Mucosa of descending colon (tissue), 3 donors: ENCODE data around the gene PSMB3. TPM values are rescaled to one million over a fixed set of nuclear protein-coding genes. Genes with fewer than 3 reads are reported as not detected.

Experiments
- ATAC-seq: fragments of 200-7000 bp; cut with Tn5 transposase; one replicate; pipeline ENCODE4 v1.9.1; 2020; ENCODE audit warnings: mild to moderate bottlenecking, moderate library complexity
- DNase-seq, 3 donors: peaks; one replicate each; pipeline ENCODE4 v3.0.0-alpha.2; 2020
- H3K36me3 ChIP-seq: fragments of 200-600 bp; one replicate; pipeline ENCODE4 v1.8.0; 2021; ENCODE audit warnings: low read depth, mild to moderate bottlenecking
- H3K4me1 ChIP-seq: fragments of 200-600 bp; one replicate; pipeline ENCODE4 v1.8.0; 2021; ENCODE audit warnings: low read depth, mild to moderate bottlenecking
- H3K4me3 ChIP-seq: fragments of 200-600 bp; one replicate; pipeline ENCODE4 v1.8.0; 2021; ENCODE audit warnings: mild to moderate bottlenecking
- H3K9me3 ChIP-seq: fragments of 200-600 bp; one replicate; pipeline ENCODE4 v1.8.0; 2021; ENCODE audit warnings: mild to moderate bottlenecking
- CTCF ChIP-seq: fragments of 200-600 bp; IDR thresholded peaks from one replicate; pipeline ENCODE4 v1.8.0; 2022; ENCODE audit warnings: antibody characterized with exemption, mild to moderate bottlenecking
- intact Hi-C, 2 donors: fragments of 100-400 bp; cut with DNase I in 1 of 2; cut with micrococcal nuclease in 1 of 2; formaldehyde crosslinking; loops; one replicate each; pipeline versions ENCODE4 v1.11.0 to v1.11.1; 2022; cut with DNase I, micrococcal nuclease
- total RNA-seq, 3 donors: library from RNA; stranded (reverse); fragmentation: NEBNext Ultra II Directional in 2 of 3; extraction: Animal tissue kit (Norgen Biotek cat#: 25700) in 2 of 3; gene quantifications; one replicate each; pipeline versions ENCODE4 v1.2.1 to v1.2.4, GENCODE V29; 2021 to 2023
- donor health status: DM: no; HTN: no; CAD: no; lungs with moderate emphysema.
- donor health status: DM: no; HTN: no; CAD: no.
- donor health status: DM: no; HTN: yes; CAD: no.

The PSMB3 gene
- total RNA-seq, 3 donors from 2014 or later, result 129 to 197 (median 145) TPM

DNA sequence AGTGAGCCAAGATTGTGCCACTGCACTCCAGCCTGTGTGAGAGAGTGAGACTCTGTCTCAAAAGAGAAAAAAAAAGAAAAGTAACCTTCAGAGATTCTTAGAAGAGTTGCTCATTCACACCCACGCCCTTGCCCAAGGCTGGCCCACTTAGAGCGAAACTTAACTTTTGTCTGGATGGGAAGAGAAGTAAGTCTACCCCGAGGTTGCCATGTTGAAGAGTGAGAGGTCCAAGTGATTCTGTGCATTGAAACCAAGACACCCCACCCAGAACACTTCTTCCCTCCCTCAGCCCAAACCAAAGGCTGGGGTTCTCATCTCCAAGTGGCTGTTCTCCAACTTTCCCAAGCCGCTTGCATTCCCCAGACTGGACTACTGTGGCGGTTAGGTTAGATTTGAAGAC, 24.8 kb upstream of the PSMB3 start:
- DNase-seq (peak in 1 of 3 donors; percentile 14), ATAC-seq (no peak)
- Histone ChIP-seq H3K4me3 (no peak overlapping the region), H3K36me3 (no peaks in the 10 kb centered on the region), H3K9me3 (no peaks in the 10 kb centered on the region), H3K4me1 (peaks cover 47% of the 10 kb centered on the region)
- intact Hi-C loops, result no loop called here
- TF ChIP-seq CTCF, result no peak

DNA sequence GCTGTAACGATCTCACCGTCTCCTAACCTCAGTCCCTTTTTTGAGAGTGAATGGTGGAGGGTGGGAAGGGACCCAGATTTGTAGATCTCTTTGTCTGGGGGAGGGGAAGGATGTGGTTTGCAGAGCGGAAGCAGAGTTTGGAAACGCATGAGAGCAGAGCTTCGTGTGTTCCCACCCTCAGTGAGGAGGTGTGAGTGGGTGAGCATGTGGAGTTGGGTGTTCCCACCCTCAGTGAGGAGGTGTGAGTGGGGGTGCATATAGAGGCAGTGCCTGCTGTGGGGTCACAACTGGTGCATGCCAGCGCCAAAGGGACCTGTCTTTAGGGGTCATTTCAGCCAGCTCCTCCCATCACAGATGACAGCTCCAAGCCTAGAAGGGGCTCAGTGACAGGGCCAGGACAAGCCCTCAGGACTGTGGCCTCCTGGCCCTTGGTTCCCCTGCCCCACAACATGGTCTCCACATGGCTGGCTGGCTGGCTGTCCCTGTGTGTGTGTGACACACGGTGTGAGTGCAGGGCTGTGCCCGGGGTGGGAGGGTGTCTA, 24.2 kb upstream of the PSMB3 start:
- intact Hi-C loops, result no loop called here
- H3K4me1 ChIP-seq, result peaks cover 53% of the 10 kb centered on the region
- DNase-seq, result peak in 1 of 3 donors; percentile 58
- no peak overlapping the region for H3K4me3 ChIP-seq
- TF ChIP-seq CTCF, result no peak
- H3K36me3 ChIP-seq, result no peaks in the 10 kb centered on the region
- no peak for ATAC-seq
- H3K9me3 ChIP-seq, result no peaks in the 10 kb centered on the region

DNA sequence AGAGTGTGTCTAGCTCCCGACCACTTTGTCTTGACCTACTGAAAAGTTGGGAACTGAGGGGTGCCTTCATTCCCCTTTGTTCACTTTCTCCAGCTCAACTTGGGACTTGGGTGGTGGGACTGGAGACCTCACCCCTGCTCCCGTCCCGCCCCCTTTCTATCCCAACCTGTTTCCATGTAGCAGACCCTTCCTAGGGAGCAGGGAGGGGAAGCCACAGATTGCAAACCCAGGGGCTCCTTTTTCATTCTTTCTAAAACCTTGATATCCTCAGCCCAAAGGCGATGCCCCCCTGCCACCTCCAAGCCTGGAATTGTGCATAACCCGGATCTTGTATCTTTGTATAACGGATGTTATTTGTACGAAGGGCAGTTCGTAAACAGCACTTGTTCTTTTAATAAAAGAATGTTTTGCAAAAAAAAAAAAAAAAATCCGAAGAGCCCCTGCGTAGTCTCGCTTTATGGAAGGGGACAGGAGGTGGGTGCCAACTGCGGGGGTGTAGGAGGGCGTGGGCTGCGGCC, 23.1 kb upstream of the PSMB3 start:
- no peaks in the 10 kb centered on the region for H3K9me3 ChIP-seq
- intact Hi-C loops, result no loop called here
- peak in 1 of 3 donors; percentile 20 for DNase-seq
- TF ChIP-seq CTCF, result no peak
- no peaks in the 10 kb centered on the region for H3K36me3 ChIP-seq
- H3K4me3 ChIP-seq, result peak overlapping the region; percentile 15
- no peak for ATAC-seq
- peaks cover 50% of the 10 kb centered on the region for H3K4me1 ChIP-seq

- H3K4me1 ChIP-seq, result peaks cover 47% of the 10 kb centered on the region
- intact Hi-C loops, result loop anchor here in 1 of 2 donors (10.0 kb wide), 1 partner anchor 55 kb away; the partner anchor contains the start of gene EPOP
- TF ChIP-seq CTCF, result peak; percentile 93
- no peaks in the 10 kb centered on the region for H3K36me3 ChIP-seq
- ATAC-seq (peak; percentile 81), DNase-seq (peak; percentile 90 to 94 (median 93))
- H3K9me3 ChIP-seq, result no peaks in the 10 kb centered on the region
- peak within 1 kb of the TSS; percentile 50 for H3K4me3 ChIP-seq
Measured at GRCh38 chr17:38729886-38730525, 22.5 kb upstream of the PSMB3 start, which contains the start of gene CISD3. CISD3 (plus strand) TSS chr17:38730341; CDS start chr17:38730359, 18 bp downstream.

DNA sequence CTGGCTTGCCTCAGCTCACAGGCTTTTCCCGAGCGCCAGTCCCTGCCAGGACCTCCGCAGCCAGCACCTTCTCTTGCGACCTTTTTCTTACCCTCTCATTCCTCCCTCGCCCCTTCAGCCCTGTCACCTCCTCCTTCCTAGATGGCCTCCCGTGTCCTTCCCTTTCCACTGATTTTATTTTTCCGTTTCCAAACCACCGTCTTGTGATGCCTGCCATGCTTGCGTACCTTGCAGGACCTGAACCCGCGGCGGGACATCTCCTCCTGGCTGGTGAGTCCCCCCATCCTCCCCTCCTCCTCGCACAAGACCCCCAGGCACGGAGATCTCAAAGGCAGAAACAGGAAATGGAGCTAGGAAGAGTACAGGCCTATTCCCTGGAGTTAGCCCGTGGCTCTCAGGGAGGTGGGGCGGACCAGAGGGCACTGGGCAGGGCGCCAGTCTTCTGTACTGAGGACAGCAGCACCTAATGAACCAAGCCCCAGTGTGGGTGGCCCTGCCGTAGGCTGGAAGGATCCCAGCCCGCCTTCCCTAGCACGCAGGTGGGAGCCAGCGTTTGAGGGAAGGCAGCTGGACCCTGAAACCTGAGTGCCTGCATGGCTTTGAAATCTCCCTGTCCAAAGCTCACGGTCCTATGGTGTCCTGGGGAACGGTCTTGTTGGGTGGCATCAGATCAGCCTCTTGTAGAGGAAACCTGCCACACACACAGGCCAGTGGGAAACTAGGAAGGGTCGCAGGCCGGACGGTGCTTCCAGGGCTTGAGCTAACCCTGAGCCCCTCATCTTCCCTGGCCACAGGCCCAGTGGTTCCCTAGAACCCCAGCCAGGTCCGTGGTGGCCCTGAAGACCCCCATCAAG, 21.8 kb upstream of the PSMB3 start:
- peaks cover 39% of the 10 kb centered on the region for H3K4me1 ChIP-seq

More for the DNA sequence above, 21.8 kb upstream of the PSMB3 start:
- H3K36me3 ChIP-seq, result no peaks in the 10 kb centered on the region
- no peak for TF ChIP-seq CTCF
- peak overlapping the region; percentile 50 for H3K4me3 ChIP-seq
- DNase-seq (peak; percentile 94 to 97 (median 94)), ATAC-seq (peak; percentile 75)
- no peaks in the 10 kb centered on the region for H3K9me3 ChIP-seq
- intact Hi-C loops, result loop anchor here in 1 of 2 donors (10.0 kb wide), 1 partner anchor 56 kb away; the partner anchor contains the start of gene EPOP
